T-helper 1 cell (primary cell): ENCODE measurements around the gene LYPD5.
"Not testable (repeated sequence)": the region's sequence is repeated elsewhere in the genome, so short reads cannot be mapped to it uniquely, and the experiment has no call there.

Experiments used
- DNase-seq, 5 donors: peaks; one replicate each; pipeline ENCODE4 v3.0.0-alpha.2; 2012 to 2020
- total RNA-seq, 4 donors: gene quantifications; one replicate each; lab custom pipeline; 2026; lab: John Stamatoyannopoulos, UW

Gene LYPD5
- total RNA-seq, result 0 to 0.46 (median 0.22) reads per million in 4 donors

GRCh38 chr19:43802216-43802951, at the start of gene LYPD5:
TSS of gene LYPD5 (minus strand) at chr19:43802447. CDS start at chr19:43802380, 67 bp downstream.
- no peak for DNase-seq

GRCh38 chr19:43848821-43849220, 46.6 kb upstream of the LYPD5 start:
- DNase-seq, result no peak

- no peak for DNase-seq
These were observed 45.6 kb upstream of the LYPD5 start for GRCh38 chr19:43847884-43848283.

- DNase-seq, result no peak
These were observed 45.0 kb upstream of the LYPD5 start for GRCh38 chr19:43847246-43847645.

- no peak for DNase-seq
These were observed 39.8 kb upstream of the LYPD5 start for GRCh38 chr19:43842007-43842406.

- DNase-seq, result no peak
These were observed 36.9 kb upstream of the LYPD5 start for GRCh38 chr19:43839139-43839538.

GRCh38 chr19:43826787-43827754, 24.8 kb upstream of the LYPD5 start, which contains the start of gene ZNF283:
TSS of gene ZNF283 (plus strand) at chr19:43827321. CDS start at chr19:43833505, 6,184 bp downstream.
- peak; percentile 54 to 80 (median 70) for DNase-seq

- DNase-seq, result not testable (repeated sequence)
These were observed 22.3 kb upstream of the LYPD5 start for GRCh38 chr19:43824572-43824971.

- DNase-seq, result not testable (repeated sequence)
These were observed 21.6 kb upstream of the LYPD5 start for GRCh38 chr19:43823856-43824255.

- DNase-seq, result no peak
These were observed 18.6 kb upstream of the LYPD5 start for GRCh38 chr19:43820884-43821215.

GRCh38 chr19:43820098-43820883, 18.0 kb upstream of the LYPD5 start:
- DNase-seq, result peak in 1 of 5 donors; percentile 8

GRCh38 chr19:43818500-43818899, 16.3 kb upstream of the LYPD5 start:
- no peak for DNase-seq

- not testable (repeated sequence) for DNase-seq
These were observed 15.2 kb upstream of the LYPD5 start for GRCh38 chr19:43817454-43817853.

GRCh38 chr19:43814663-43815352, 12.6 kb upstream of the LYPD5 start:
- DNase-seq, result no peak

GRCh38 chr19:43812688-43813087, 10.4 kb upstream of the LYPD5 start:
- no peak for DNase-seq

GRCh38 chr19:43812259-43812658, 10.0 kb upstream of the LYPD5 start:
- no peak for DNase-seq

- no peak for DNase-seq
These were observed 9.6 kb upstream of the LYPD5 start for GRCh38 chr19:43811837-43812236.

- DNase-seq, result peak in 1 of 5 donors; percentile 56
These were observed 7.8 kb upstream of the LYPD5 start for GRCh38 chr19:43809762-43810696.

GRCh38 chr19:43807651-43808050, 5.4 kb upstream of the LYPD5 start:
- no peak for DNase-seq

- DNase-seq, result no peak
These were observed 4.6 kb upstream of the LYPD5 start for GRCh38 chr19:43806848-43807247.

GRCh38 chr19:43806401-43806800, 4.2 kb upstream of the LYPD5 start:
- not testable (repeated sequence) for DNase-seq
